NCI-H345 (cell line): Measurements from ENCODE around the gene GLS.

ENCODE experiments used
- DNase-seq: peaks from one replicate; lab custom pipeline; 2025; lab: John Stamatoyannopoulos, UW

The GLS gene

GRCh38 chr2:190887089-190887488 is 6.5 kb downstream of the GLS start:
- DNase-seq = no peak

- no peak for DNase-seq
Observed at GRCh38 chr2:190888449-190888848, 7.8 kb downstream of the GLS start.

GRCh38 chr2:190889175-190889943 is 8.7 kb downstream of the GLS start:
- DNase-seq = no peak

GRCh38 chr2:190891372-190891771 is 10.8 kb downstream of the GLS start:
- DNase-seq = no peak

- DNase-seq = no peak
Observed at GRCh38 chr2:190891889-190892288, 11.3 kb downstream of the GLS start.

GRCh38 chr2:190893157-190893556 is 12.5 kb downstream of the GLS start:
- no peak for DNase-seq

GRCh38 chr2:190896477-190896876 is 15.9 kb downstream of the GLS start:
- DNase-seq = no peak

GRCh38 chr2:190903693-190904450 is 23.3 kb downstream of the GLS start:
- DNase-seq = no peak

- DNase-seq = no peak
Observed at GRCh38 chr2:190904640-190905261, 24.1 kb downstream of the GLS start.

- no peak for DNase-seq
Observed at GRCh38 chr2:190908532-190908931, 27.9 kb downstream of the GLS start.

GRCh38 chr2:190909680-190910079 is 29.1 kb downstream of the GLS start:
- no peak for DNase-seq

GRCh38 chr2:190910341-190911136 is 29.9 kb downstream of the GLS start:
- no peak for DNase-seq

GRCh38 chr2:190911813-190912212 is 31.2 kb downstream of the GLS start:
- DNase-seq = no peak

GRCh38 chr2:190912726-190913125 is 32.1 kb downstream of the GLS start:
- no peak for DNase-seq

GRCh38 chr2:190913725-190914124 is 33.1 kb downstream of the GLS start:
- DNase-seq = no peak

- DNase-seq = no peak
Observed at GRCh38 chr2:190916829-190917228, 36.2 kb downstream of the GLS start.

- no peak for DNase-seq
Observed at GRCh38 chr2:190920085-190920484, 39.5 kb downstream of the GLS start.

GRCh38 chr2:190922376-190922775 is 41.8 kb downstream of the GLS start:
- DNase-seq = no peak

GRCh38 chr2:190927301-190927700 is 46.7 kb downstream of the GLS start:
- DNase-seq = no peak

- no peak for DNase-seq
Observed at GRCh38 chr2:190929919-190930318, 49.3 kb downstream of the GLS start.

- DNase-seq = no peak
Observed at GRCh38 chr2:190930411-190930810, 49.8 kb downstream of the GLS start.

- DNase-seq = no peak
Observed at GRCh38 chr2:190932514-190932913, 51.9 kb downstream of the GLS start.
